Measurements from ENCODE around the gene MMP10. TPM values are rescaled to one million over a fixed set of nuclear protein-coding genes. Genes with fewer than 3 reads are reported as not detected.

MMP10 gene
- total and polyA plus RNA-seq, 2 donors (not counting 3 experiments of a cell fraction or from before 2014, with no cell fraction given) = 4.3 to 15.0 TPM

GRCh38 chr11:102783016-102783415, 2.6 kb upstream of the MMP10 start:
- ChIA-PET CTCF (interaction anchor here (1.0 to 1.4 kb wide), 3 partner anchors 12 to 158 kb away, joined by 4 to 5 read pairs (median 4); no protein-coding TSS in a partner anchor), POLR2A (no interaction called here)
- Histone ChIP-seq H3K9me3 (replicated peaks; ENCODE audit: control insufficient read depth, insufficient read depth, low read length) (no peaks in the 10 kb centered on the region), H3K36me3 (ENCODE audit: control insufficient read depth in 2 of 2, extremely low read depth in 1 of 2, insufficient read depth in 2 of 2, low read length in 2 of 2) (no peaks in the 10 kb centered on the region), H2AFZ (ENCODE audit: low read depth, low read length) (no peak overlapping the region), H3K27ac (ENCODE audit: insufficient read depth, low read depth, low read length) (no peak overlapping the region), H3K27me3 (ENCODE audit: control insufficient read depth in 2 of 2, insufficient read depth in 2 of 2, low read length in 2 of 2) (no peaks in the 10 kb centered on the region), H3K9me1 (replicated peaks; ENCODE audit: control insufficient read depth, extremely low read depth, insufficient read depth, low read length) (no peaks in the 10 kb centered on the region), H4K20me1 (replicated peaks; ENCODE audit: control insufficient read depth, extremely low read depth, insufficient read depth, low read length) (no peaks in the 10 kb centered on the region), H3K79me2 (ENCODE audit: control insufficient read depth, insufficient read depth, low read length) (no peaks in the 10 kb centered on the region), H3K9ac (replicated peaks; ENCODE audit: extremely low read depth, insufficient read depth, low read length) (no peak overlapping the region), H3K4me2 (ENCODE audit: insufficient read depth, low read length) (no peak overlapping the region), H3K4me3 (replicated peaks in 1 of 3; ENCODE audit: insufficient read depth in 1 of 3, low read depth in 1 of 3, low read length in 3 of 3) (no peak overlapping the region), H3K4me1 (ENCODE audit: control insufficient read depth, extremely low read depth, insufficient read depth, low read length) (peaks cover 14% of the 10 kb centered on the region)
- FAIRE-seq = no peak
- no peak for TF ChIP-seq FOS (IDR thresholded peaks at IDR 0.05; ENCODE audit: borderline replicate concordance, insufficient read depth, low read length)
- no peak for TF ChIP-seq JUN (IDR thresholded peaks at IDR 0.05; ENCODE audit: borderline replicate concordance, insufficient read depth, insufficient read length, low read depth)
- TF ChIP-seq MAX (IDR thresholded peaks at IDR 0.05; ENCODE audit: insufficient read depth, insufficient read length) = no peak
- no peak for TF ChIP-seq GATA2 (IDR thresholded peaks at IDR 0.05; ENCODE audit: insufficient read depth, insufficient read length, low read depth, low read length)
- dilution Hi-C loops (cut with MboI; ENCODE audit: extremely low pct_ligation_motif_present, low sequenced_read_pairs) (no loop called here), intact Hi-C loops (cut with micrococcal nuclease) (no loop called here)
- no peak for DNase-seq (ENCODE audit: low read depth, low spot score)
- no TSS peak for BruUV-seq (replicated peaks)

- no peak overlapping the region for H3K4me3 ChIP-seq (replicated peaks in 1 of 3; ENCODE audit: insufficient read depth in 1 of 3, low read depth in 1 of 3, low read length in 3 of 3)
- no peaks in the 10 kb centered on the region for H3K36me3 ChIP-seq (ENCODE audit: control insufficient read depth in 2 of 2, extremely low read depth in 1 of 2, insufficient read depth in 2 of 2, low read length in 2 of 2)
- no peaks in the 10 kb centered on the region for H3K27me3 ChIP-seq (ENCODE audit: control insufficient read depth in 2 of 2, insufficient read depth in 2 of 2, low read length in 2 of 2)
- no peaks in the 10 kb centered on the region for H3K9me3 ChIP-seq (replicated peaks; ENCODE audit: control insufficient read depth, insufficient read depth, low read length)
- no peaks in the 10 kb centered on the region for H4K20me1 ChIP-seq (replicated peaks; ENCODE audit: control insufficient read depth, extremely low read depth, insufficient read depth, low read length)
- no peak for TF ChIP-seq POLR2A (IDR thresholded peaks at IDR 0.05; ENCODE audit: low read depth, low read length)
- no peak for TF ChIP-seq JUN (IDR thresholded peaks at IDR 0.05; ENCODE audit: borderline replicate concordance, insufficient read depth, insufficient read length, low read depth)
- no peak for TF ChIP-seq POLR2AphosphoS5 (IDR thresholded peaks at IDR 0.05; ENCODE audit: insufficient read depth, low read depth, low read length)
- no peak for TF ChIP-seq FOS (IDR thresholded peaks at IDR 0.05; ENCODE audit: borderline replicate concordance, insufficient read depth, low read length)
- TF ChIP-seq CTCF (IDR thresholded peaks at IDR 0.05; ENCODE audit: extremely low read depth in 1 of 2, insufficient read depth in 1 of 2, low read depth in 1 of 2, low read length in 2 of 2) = no peak
- no peak for TF ChIP-seq GATA2 (IDR thresholded peaks at IDR 0.05; ENCODE audit: insufficient read depth, insufficient read length, low read depth, low read length)
- no peak for TF ChIP-seq MYC (IDR thresholded peaks at IDR 0.05; ENCODE audit: low read depth, low read length)
- no peak for TF ChIP-seq EZH2 (IDR thresholded peaks at IDR 0.05; ENCODE audit: borderline replicate concordance, low read depth, low read length, severe bottlenecking)
- no peak for TF ChIP-seq MAX (IDR thresholded peaks at IDR 0.05; ENCODE audit: insufficient read depth, insufficient read length)
- H3K9ac ChIP-seq (replicated peaks; ENCODE audit: extremely low read depth, insufficient read depth, low read length) = no peak overlapping the region
- intact Hi-C loops (cut with micrococcal nuclease) (no loop called here), dilution Hi-C loops (cut with MboI; ENCODE audit: extremely low pct_ligation_motif_present, low sequenced_read_pairs) (no loop called here)
- ChIA-PET CTCF (interaction anchor here (0.9 to 2.2 kb wide), 5 partner anchors 17 to 169 kb away, joined by 3 to 25 read pairs (median 6); no protein-coding TSS in a partner anchor), POLR2A (no interaction called here)
- H2AFZ ChIP-seq (ENCODE audit: low read depth, low read length) = no peak overlapping the region
- no peaks in the 10 kb centered on the region for H3K79me2 ChIP-seq (ENCODE audit: control insufficient read depth, insufficient read depth, low read length)
- FAIRE-seq = no peak
- no peaks in the 10 kb centered on the region for H3K9me1 ChIP-seq (replicated peaks; ENCODE audit: control insufficient read depth, extremely low read depth, insufficient read depth, low read length)
- peaks cover 14% of the 10 kb centered on the region for H3K4me1 ChIP-seq (ENCODE audit: control insufficient read depth, extremely low read depth, insufficient read depth, low read length)
- DNase-seq (ENCODE audit: low read depth, low spot score) = no peak
- H3K27ac ChIP-seq (ENCODE audit: insufficient read depth, low read depth, low read length) = no peak overlapping the region
- H3K4me2 ChIP-seq (ENCODE audit: insufficient read depth, low read length) = no peak overlapping the region
- BruUV-seq (replicated peaks) = no TSS peak
These were observed 1.2 kb upstream of the MMP10 start for GRCh38 chr11:102781676-102782075.

Data from endothelial cell of umbilical vein (primary cell).